ENCODE results near the gene RNF167.

GRCh38 chr17:4898927-4899326 is 41.1 kb upstream of the RNF167 start:
- TF ChIP-seq CTCF (IDR thresholded peaks at IDR 0.05) (no peak), POLR2A (IDR thresholded peaks at IDR 0.05) (no peak)
